ENCODE data around the gene CP. TPM values are rescaled to one million over a fixed set of nuclear protein-coding genes. Genes with fewer than 3 reads are reported as not detected.

CP gene
- total RNA-seq, 1 donor from 2014 or later, result not detected

- Mint-ChIP-seq H3K27ac (no peak overlapping the region), H3K27me3 (no peaks in the 10 kb centered on the region), H3K4me1 (peaks cover 29% of the 10 kb centered on the region), H3K36me3 (ENCODE audit: low read depth) (no peaks in the 10 kb centered on the region), H3K4me3 (no peak overlapping the region), H3K9me3 (no peaks in the 10 kb centered on the region)
- TF ChIP-seq CTCF (IDR thresholded peaks at IDR 0.05), result no peak
- ChIA-PET CTCF (interaction anchor here (1.0 to 1.4 kb wide), 2 partner anchors 8 to 11 kb away, joined by 3 to 4 read pairs; no protein-coding TSS in a partner anchor), POLR2A (no interaction called here)
- DNase-seq (no peak), ATAC-seq (ENCODE audit: low read depth) (no peak)
- intact Hi-C loops (cut with micrococcal nuclease), result no loop called here
Observed at GRCh38 chr3:149263856-149264255, 42.2 kb upstream of the CP start.

- no peak overlapping the region for H3K27ac Mint-ChIP-seq
- intact Hi-C loops (cut with micrococcal nuclease), result no loop called here
- no peak for ATAC-seq (ENCODE audit: low read depth)
- ChIA-PET CTCF (no interaction called here), POLR2A (no interaction called here)
- no peak overlapping the region for H3K4me3 Mint-ChIP-seq
- TF ChIP-seq CTCF (IDR thresholded peaks at IDR 0.05), result no peak
- no peak for DNase-seq
- peaks cover 11% of the 10 kb centered on the region for H3K4me1 Mint-ChIP-seq
- H3K27me3 Mint-ChIP-seq, result no peaks in the 10 kb centered on the region
- H3K9me3 Mint-ChIP-seq, result no peaks in the 10 kb centered on the region
- no peaks in the 10 kb centered on the region for H3K36me3 Mint-ChIP-seq (ENCODE audit: low read depth)
Observed at GRCh38 chr3:149258714-149259113, 37.1 kb upstream of the CP start.

- TF ChIP-seq CTCF (IDR thresholded peaks at IDR 0.05), result no peak
- H3K27ac Mint-ChIP-seq, result no peak overlapping the region
- CTCF ChIA-PET, result no interaction called here
- POLR2A ChIA-PET, result no interaction called here
- no peaks in the 10 kb centered on the region for H3K27me3 Mint-ChIP-seq
- no peaks in the 10 kb centered on the region for H3K36me3 Mint-ChIP-seq (ENCODE audit: low read depth)
- intact Hi-C loops (cut with micrococcal nuclease), result no loop called here
- ATAC-seq (ENCODE audit: low read depth), result no peak
- no peak for DNase-seq
- H3K4me3 Mint-ChIP-seq, result no peak overlapping the region
- H3K4me1 Mint-ChIP-seq, result peaks cover 6% of the 10 kb centered on the region
- H3K9me3 Mint-ChIP-seq, result no peaks in the 10 kb centered on the region
Observed at GRCh38 chr3:149258298-149258697, 36.7 kb upstream of the CP start.

- POLR2A ChIA-PET, result no interaction called here
- no peak for TF ChIP-seq CTCF (IDR thresholded peaks at IDR 0.05)
- Mint-ChIP-seq H3K4me3 (no peak overlapping the region), H3K4me1 (peaks cover 29% of the 10 kb centered on the region), H3K27ac (no peak overlapping the region), H3K9me3 (no peaks in the 10 kb centered on the region), H3K36me3 (ENCODE audit: low read depth) (no peaks in the 10 kb centered on the region), H3K27me3 (no peaks in the 10 kb centered on the region)
- intact Hi-C loops (cut with micrococcal nuclease), result no loop called here
- ATAC-seq (ENCODE audit: low read depth) (no peak), DNase-seq (no peak)
- CTCF ChIA-PET, result no interaction called here
Observed at GRCh38 chr3:149252272-149252671, 30.6 kb upstream of the CP start.

GRCh38 chr3:149251186-149251585 is 29.6 kb upstream of the CP start:
- ChIA-PET CTCF (no interaction called here), POLR2A (no interaction called here)
- ATAC-seq (ENCODE audit: low read depth) (no peak), DNase-seq (no peak)
- Mint-ChIP-seq H3K9me3 (no peaks in the 10 kb centered on the region), H3K4me3 (no peak overlapping the region), H3K4me1 (peaks cover 39% of the 10 kb centered on the region), H3K27me3 (no peaks in the 10 kb centered on the region), H3K36me3 (ENCODE audit: low read depth) (no peaks in the 10 kb centered on the region), H3K27ac (no peak overlapping the region)
- intact Hi-C loops (cut with micrococcal nuclease), result no loop called here
- no peak for TF ChIP-seq CTCF (IDR thresholded peaks at IDR 0.05)

All from activated B cell treated with CpG ODN at 0.5 μM for 24 hours (primary cell).